Activated T-cell treated with anti-CD3 and anti-CD28 coated beads, Interleukin-2, amount 50 U/mL, for 48 hours (primary cell): ENCODE results near the gene DSE.
A peak's percentile ranks its signal among the peaks of the same experiment; 100 is the strongest.

Experiments used
- DNase-seq, 2 experiments: peaks; one replicate each; pipeline ENCODE4 v3.0.0-alpha.2; 2020

DSE gene

GRCh38 chr6:116363759-116364158, 7.0 kb upstream of the DSE start:
- DNase-seq, result no peak

- no peak for DNase-seq
These were observed 6.4 kb upstream of the DSE start for GRCh38 chr6:116364321-116364720.

GRCh38 chr6:116365743-116366142, 5.0 kb upstream of the DSE start:
- no peak for DNase-seq

- no peak for DNase-seq
These were observed 3.9 kb upstream of the DSE start for GRCh38 chr6:116366740-116367275.

GRCh38 chr6:116369540-116369939, 1.2 kb upstream of the DSE start:
- no peak for DNase-seq

- peak in 1 of 2 experiments; percentile 20 for DNase-seq
These were observed 585 bp upstream of the DSE start for GRCh38 chr6:116369964-116370759.

- DNase-seq, result peak; percentile 44 to 57
These were observed 572 bp downstream of the DSE start for GRCh38 chr6:116371120-116371917.

GRCh38 chr6:116371918-116372209, 1.1 kb downstream of the DSE start:
- no peak for DNase-seq

- no peak for DNase-seq
These were observed 2.6 kb downstream of the DSE start for GRCh38 chr6:116373300-116373699.

- no peak for DNase-seq
These were observed 3.2 kb downstream of the DSE start for GRCh38 chr6:116373940-116374339.

GRCh38 chr6:116374586-116374985, 3.8 kb downstream of the DSE start:
- no peak for DNase-seq

- no peak for DNase-seq
These were observed 4.5 kb downstream of the DSE start for GRCh38 chr6:116375262-116375661.

- DNase-seq, result no peak
These were observed 5.4 kb downstream of the DSE start for GRCh38 chr6:116376149-116376548.

- DNase-seq, result no peak
These were observed 9.0 kb downstream of the DSE start for GRCh38 chr6:116379764-116380163.

GRCh38 chr6:116380346-116380745, 9.6 kb downstream of the DSE start:
- DNase-seq, result no peak

- no peak for DNase-seq
These were observed 10.3 kb downstream of the DSE start for GRCh38 chr6:116381000-116381399.

- no peak for DNase-seq
These were observed 11.8 kb downstream of the DSE start for GRCh38 chr6:116382587-116382986.

GRCh38 chr6:116384727-116385458, 14.1 kb downstream of the DSE start:
- no peak for DNase-seq

- DNase-seq, result no peak
These were observed 14.7 kb downstream of the DSE start for GRCh38 chr6:116385459-116385802.

- DNase-seq, result no peak
These were observed 15.2 kb downstream of the DSE start for GRCh38 chr6:116385921-116386320.

GRCh38 chr6:116386581-116387299, 16.0 kb downstream of the DSE start:
- no peak for DNase-seq

GRCh38 chr6:116387374-116387773, 16.6 kb downstream of the DSE start:
- DNase-seq, result no peak

GRCh38 chr6:116388924-116389323, 18.2 kb downstream of the DSE start:
- DNase-seq, result no peak
